WERI-Rb-1 (cell line): ENCODE measurements around the gene ARRDC2.
"Not testable (repeated sequence)": the region's sequence is repeated elsewhere in the genome, so short reads cannot be mapped to it uniquely, and the experiment has no call there.

Source experiments
- DNase-seq: peaks from one replicate; pipeline ENCODE4 v3.0.0-alpha.2; 2020
- H3K27ac ChIP-seq: fragments of 250-450 bp; sonication (Bioruptor Pico); 2 replicates; pipeline ENCODE4 v1.5.1; 2020; ENCODE audit warnings: mild to moderate bottlenecking, moderate library complexity
- H3K27me3 ChIP-seq: fragments of 250-450 bp; sonication (Bioruptor Pico); 2 replicates; pipeline ENCODE4 v1.5.1; 2021; ENCODE audit warnings: mild to moderate bottlenecking, low read depth, moderate library complexity; ENCODE audit not compliant: insufficient read depth, severe bottlenecking
- H3K36me3 ChIP-seq: fragments of 250-450 bp; sonication (Bioruptor Pico); 2 replicates; pipeline ENCODE4 v1.5.1; 2020; ENCODE audit warnings: mild to moderate bottlenecking, moderate library complexity
- H3K4me3 ChIP-seq: 2 replicates; pipeline ENCODE4 v1.5.1; 2011; ENCODE audit warnings: low read depth, mild to moderate bottlenecking, control low read depth, low read length
- H3K9me3 ChIP-seq: fragments of 250-450 bp; sonication (Bioruptor Pico); 2 replicates; pipeline ENCODE4 v1.5.1; 2021; ENCODE audit warnings: mild to moderate bottlenecking, moderate library complexity; ENCODE audit not compliant: severe bottlenecking
- CTCF ChIP-seq: IDR thresholded peaks from 2 replicates; pipeline ENCODE4 v1.5.1; 2011; ENCODE audit warnings: low read depth, mild to moderate bottlenecking, control low read depth, inconsistent platforms, low read length

Gene ARRDC2

GRCh38 chr19:18001777-18002345, 6.1 kb upstream of the ARRDC2 start:
- no peak for TF ChIP-seq CTCF
- peaks cover 28% of the 10 kb centered on the region for H3K36me3 ChIP-seq
- H3K27me3 ChIP-seq: no peaks in the 10 kb centered on the region
- peak overlapping the region; percentile 77 for H3K27ac ChIP-seq
- H3K9me3 ChIP-seq: peaks cover 5% of the 10 kb centered on the region
- peak overlapping the region; percentile 46 for H3K4me3 ChIP-seq
- DNase-seq: no peak

- Histone ChIP-seq H3K27me3 (no peaks in the 10 kb centered on the region), H3K27ac (no peak overlapping the region), H3K4me3 (no peak overlapping the region), H3K9me3 (peaks cover 6% of the 10 kb centered on the region), H3K36me3 (peaks cover 22% of the 10 kb centered on the region)
- no peak for TF ChIP-seq CTCF
- DNase-seq: no peak
Observed at GRCh38 chr19:18002347-18002850, 5.6 kb upstream of the ARRDC2 start.

GRCh38 chr19:18005750-18006149, 2.2 kb upstream of the ARRDC2 start:
- H3K4me3 ChIP-seq, H3K27ac ChIP-seq, H3K27me3 ChIP-seq, DNase-seq, H3K9me3 ChIP-seq: not testable (repeated sequence)
- H3K36me3 ChIP-seq: peaks cover 25% of the 10 kb centered on the region

- peak; percentile 79 for DNase-seq
- Histone ChIP-seq H3K4me3 (peak overlapping the region; percentile 43), H3K27ac (peak overlapping the region; percentile 17; the same call in 1 of the 2 replicates), H3K36me3 (peaks cover 37% of the 10 kb centered on the region), H3K9me3 (peaks cover 6% of the 10 kb centered on the region), H3K27me3 (no peaks in the 10 kb centered on the region)
- peak; percentile 97 for TF ChIP-seq CTCF
Observed at GRCh38 chr19:18007044-18007916, 690 bp upstream of the ARRDC2 start.

GRCh38 chr19:18008814-18009213, 844 bp downstream of the ARRDC2 start:
- DNase-seq: no peak
- Histone ChIP-seq H3K27ac (no peak overlapping the region), H3K4me3 (no peak overlapping the region; the same call in 1 of the 2 replicates), H3K27me3 (no peaks in the 10 kb centered on the region), H3K9me3 (peaks cover 6% of the 10 kb centered on the region), H3K36me3 (peaks cover 49% of the 10 kb centered on the region)
- no peak for TF ChIP-seq CTCF

- H3K27ac ChIP-seq: no peak overlapping the region
Observed at GRCh38 chr19:18009412-18010066, 1.6 kb downstream of the ARRDC2 start.

More at GRCh38 chr19:18009412-18010066, 1.6 kb downstream of the ARRDC2 start:
- no peak overlapping the region for H3K4me3 ChIP-seq
- DNase-seq: no peak
- H3K36me3 ChIP-seq: peaks cover 46% of the 10 kb centered on the region
- peaks cover 6% of the 10 kb centered on the region for H3K9me3 ChIP-seq
- no peak for TF ChIP-seq CTCF
- no peaks in the 10 kb centered on the region for H3K27me3 ChIP-seq
